ENCODE data around the gene AASDHPPT.

AASDHPPT gene

GRCh38 chr11:106077609-106078455 is at the start of gene AASDHPPT:
TSS of gene AASDHPPT (plus strand) at chr11:106077662. CDS start at chr11:106077711, 49 bp downstream.
- peak within 1 kb of the TSS; percentile 92 for H3K4me3 ChIP-seq (ENCODE audit: low read depth, low read length)
- no peak for TF ChIP-seq CTCF (IDR thresholded peaks at IDR 0.05; ENCODE audit: borderline replicate concordance, insufficient read depth, low read depth, low read length)

GRCh38 chr11:106030609-106031008 is 46.9 kb upstream of the AASDHPPT start:
- TF ChIP-seq CTCF (IDR thresholded peaks at IDR 0.05; ENCODE audit: borderline replicate concordance, insufficient read depth, low read depth, low read length): no peak
- no peak overlapping the region for H3K4me3 ChIP-seq (ENCODE audit: low read depth, low read length)

- no peak overlapping the region for H3K4me3 ChIP-seq (ENCODE audit: low read depth, low read length)
- TF ChIP-seq CTCF (IDR thresholded peaks at IDR 0.05; ENCODE audit: borderline replicate concordance, insufficient read depth, low read depth, low read length): no peak
These were observed 46.2 kb upstream of the AASDHPPT start for GRCh38 chr11:106031202-106031810.

- TF ChIP-seq CTCF (IDR thresholded peaks at IDR 0.05; ENCODE audit: borderline replicate concordance, insufficient read depth, low read depth, low read length): no peak
- no peak overlapping the region for H3K4me3 ChIP-seq (ENCODE audit: low read depth, low read length)
These were observed 45.5 kb upstream of the AASDHPPT start for GRCh38 chr11:106031936-106032335.

- TF ChIP-seq CTCF (IDR thresholded peaks at IDR 0.05; ENCODE audit: borderline replicate concordance, insufficient read depth, low read depth, low read length): no peak
These were observed 44.6 kb upstream of the AASDHPPT start for GRCh38 chr11:106032861-106033260.

GRCh38 chr11:106043540-106043939 is 33.9 kb upstream of the AASDHPPT start:
- TF ChIP-seq CTCF (IDR thresholded peaks at IDR 0.05; ENCODE audit: borderline replicate concordance, insufficient read depth, low read depth, low read length): no peak
- no peak overlapping the region for H3K4me3 ChIP-seq (ENCODE audit: low read depth, low read length)

More at GRCh38 chr11:106032861-106033260, 44.6 kb upstream of the AASDHPPT start:
- no peak overlapping the region for H3K4me3 ChIP-seq (ENCODE audit: low read depth, low read length)
